HEK293 (cell line): Measurements from ENCODE around the gene FAN1.

ENCODE experiments used
- ATF2 ChIP-seq: fragments of 450-650 bp; formaldehyde crosslinking; IDR thresholded peaks from 2 replicates; pipeline ENCODE4 v1.5.1; 2016; ENCODE audit warnings: missing biosample characterization, missing genetic modification characterization, low read depth
- KLF1 ChIP-seq: fragments of 450-650 bp; formaldehyde crosslinking; IDR thresholded peaks from 2 replicates; pipeline ENCODE4 v1.5.1; 2016; ENCODE audit warnings: missing biosample characterization, missing genetic modification characterization
- SCRT2 ChIP-seq: fragments of 450-650 bp; formaldehyde crosslinking; IDR thresholded peaks from 2 replicates; pipeline ENCODE4 v1.5.1; 2016; ENCODE audit warnings: missing biosample characterization, missing genetic modification characterization
- TRIM28 ChIP-seq: IDR thresholded peaks from 2 replicates; pipeline ENCODE4 v1.6.1; 2011; ENCODE audit warnings: low read length, control low read depth, borderline replicate concordance
- TSHZ1 ChIP-seq: fragments of 450-650 bp; formaldehyde crosslinking; IDR thresholded peaks from 2 replicates; pipeline ENCODE4 v1.5.1; 2016; ENCODE audit warnings: missing biosample characterization, missing genetic modification characterization, borderline replicate concordance
- ZBTB1 ChIP-seq: fragments of 450-650 bp; formaldehyde crosslinking; IDR thresholded peaks from 2 replicates; pipeline ENCODE4 v1.5.1; 2016; ENCODE audit warnings: missing biosample characterization, missing genetic modification characterization
- ZBTB48 ChIP-seq: fragments of 450-650 bp; formaldehyde crosslinking; IDR thresholded peaks from 2 replicates; pipeline ENCODE4 v1.5.1; 2016; ENCODE audit warnings: missing biosample characterization, missing genetic modification characterization
- ZEB2 ChIP-seq: fragments of 450-650 bp; formaldehyde crosslinking; IDR thresholded peaks from 2 replicates; pipeline ENCODE4 v1.5.1; 2016; ENCODE audit warnings: missing biosample characterization, missing genetic modification characterization
- ZFP37 ChIP-seq: fragments of 450-650 bp; formaldehyde crosslinking; IDR thresholded peaks from 2 replicates; pipeline ENCODE4 v1.5.1; 2016; ENCODE audit warnings: missing biosample characterization, missing genetic modification characterization
- ZFP69B ChIP-seq: fragments of 450-650 bp; formaldehyde crosslinking; IDR thresholded peaks from 2 replicates; pipeline ENCODE4 v1.5.1; 2016; ENCODE audit warnings: missing biosample characterization, missing genetic modification characterization
- ZNF138 ChIP-seq: fragments of 450-650 bp; formaldehyde crosslinking; IDR thresholded peaks from 2 replicates; pipeline ENCODE4 v1.5.1; 2016; ENCODE audit warnings: missing biosample characterization, missing genetic modification characterization, borderline replicate concordance
- ZNF157 ChIP-seq: fragments of 450-650 bp; formaldehyde crosslinking; IDR thresholded peaks from 2 replicates; pipeline ENCODE4 v1.5.1; 2016; ENCODE audit warnings: missing biosample characterization, missing genetic modification characterization
- ZNF169 ChIP-seq: fragments of 450-650 bp; formaldehyde crosslinking; IDR thresholded peaks from 2 replicates; pipeline ENCODE4 v1.5.1; 2016; ENCODE audit warnings: missing biosample characterization, missing genetic modification characterization
- ZNF174 ChIP-seq: fragments of 450-650 bp; formaldehyde crosslinking; IDR thresholded peaks from 2 replicates; pipeline ENCODE4 v1.5.0; 2017; ENCODE audit warnings: missing biosample characterization, mild to moderate bottlenecking, missing genetic modification characterization
- ZNF184 ChIP-seq: fragments of 450-650 bp; IDR thresholded peaks from 2 replicates; pipeline ENCODE4 v1.5.1; 2018; ENCODE audit warnings: missing biosample characterization, mild to moderate bottlenecking, missing genetic modification characterization
- ZNF214 ChIP-seq: fragments of 450-650 bp; formaldehyde crosslinking; IDR thresholded peaks from 2 replicates; pipeline ENCODE4 v1.5.1; 2017; ENCODE audit warnings: missing biosample characterization, mild to moderate bottlenecking, missing genetic modification characterization, borderline replicate concordance
- ZNF223 ChIP-seq: fragments of 450-650 bp; formaldehyde crosslinking; IDR thresholded peaks from 2 replicates; pipeline ENCODE4 v1.5.1; 2016; ENCODE audit warnings: missing biosample characterization, missing genetic modification characterization
- ZNF292 ChIP-seq: fragments of 450-650 bp; formaldehyde crosslinking; IDR thresholded peaks from 2 replicates; pipeline ENCODE4 v1.5.1; 2016; ENCODE audit warnings: low read depth, missing biosample characterization, missing genetic modification characterization, borderline replicate concordance
- ZNF366 ChIP-seq: fragments of 450-650 bp; formaldehyde crosslinking; conservative IDR thresholded peaks from 2 replicates; pipeline ENCODE4 v1.5.1; 2016; ENCODE audit warnings: missing biosample characterization, missing genetic modification characterization
- ZNF404 ChIP-seq: fragments of 450-650 bp; formaldehyde crosslinking; IDR thresholded peaks from 2 replicates; pipeline ENCODE4 v1.5.1; 2017; ENCODE audit warnings: missing biosample characterization, missing genetic modification characterization
- ZNF416 ChIP-seq: fragments of 450-650 bp; formaldehyde crosslinking; IDR thresholded peaks from 2 replicates; pipeline ENCODE4 v1.5.1; 2016; ENCODE audit warnings: missing biosample characterization, missing genetic modification characterization
- ZNF426 ChIP-seq: fragments of 450-650 bp; formaldehyde crosslinking; IDR thresholded peaks from 2 replicates; pipeline ENCODE4 v1.5.1; 2017; ENCODE audit warnings: missing biosample characterization, missing genetic modification characterization, mild to moderate bottlenecking, inconsistent platforms, moderate library complexity
- ZNF449 ChIP-seq: fragments of 450-650 bp; formaldehyde crosslinking; IDR thresholded peaks from 2 replicates; pipeline ENCODE4 v1.5.1; 2017; ENCODE audit warnings: missing biosample characterization, mild to moderate bottlenecking, missing genetic modification characterization, moderate library complexity
- ZNF488 ChIP-seq: fragments of 450-650 bp; formaldehyde crosslinking; IDR thresholded peaks from 2 replicates; pipeline ENCODE4 v1.5.1; 2016; ENCODE audit warnings: missing biosample characterization, missing genetic modification characterization
- ZNF521 ChIP-seq: fragments of 450-650 bp; formaldehyde crosslinking; IDR thresholded peaks from 2 replicates; pipeline ENCODE4 v1.5.1; 2017; ENCODE audit warnings: missing biosample characterization, mild to moderate bottlenecking, missing genetic modification characterization
- ZNF561 ChIP-seq: fragments of 450-650 bp; IDR thresholded peaks from 2 replicates; pipeline ENCODE4 v1.5.1; 2018; ENCODE audit warnings: missing biosample characterization, missing genetic modification characterization, borderline replicate concordance
- ZNF580 ChIP-seq: fragments of 450-650 bp; formaldehyde crosslinking; IDR thresholded peaks from 2 replicates; pipeline ENCODE4 v1.5.1; 2016; ENCODE audit warnings: missing biosample characterization, missing genetic modification characterization
- ZNF610 ChIP-seq: fragments of 450-650 bp; formaldehyde crosslinking; IDR thresholded peaks from 2 replicates; pipeline ENCODE4 v1.5.1; 2016; ENCODE audit warnings: missing biosample characterization, missing genetic modification characterization, borderline replicate concordance
- ZNF623 ChIP-seq: fragments of 450-650 bp; formaldehyde crosslinking; IDR thresholded peaks from 2 replicates; pipeline ENCODE4 v1.5.1; 2016; ENCODE audit warnings: missing biosample characterization, missing genetic modification characterization
- ZNF658 ChIP-seq: fragments of 450-650 bp; formaldehyde crosslinking; IDR thresholded peaks from 2 replicates; pipeline ENCODE4; 2016; ENCODE audit warnings: missing biosample characterization, missing genetic modification characterization
- ZNF670 ChIP-seq: fragments of 450-650 bp; formaldehyde crosslinking; IDR thresholded peaks from 2 replicates; pipeline ENCODE4 v1.5.1; 2016; ENCODE audit warnings: missing biosample characterization, missing genetic modification characterization, low read depth
- ZNF785 ChIP-seq: fragments of 450-650 bp; formaldehyde crosslinking; IDR thresholded peaks from 2 replicates; pipeline ENCODE4 v1.5.1; 2016; ENCODE audit warnings: missing biosample characterization, missing genetic modification characterization
- ZSCAN16 ChIP-seq: fragments of 450-650 bp; formaldehyde crosslinking; IDR thresholded peaks from 2 replicates; pipeline ENCODE4 v1.5.1; 2016; ENCODE audit warnings: missing biosample characterization, missing genetic modification characterization
- ZSCAN23 ChIP-seq: fragments of 450-650 bp; formaldehyde crosslinking; IDR thresholded peaks from 2 replicates; pipeline ENCODE4 v1.5.1; 2016; ENCODE audit warnings: missing biosample characterization, missing genetic modification characterization
- ZSCAN30 ChIP-seq: fragments of 450-650 bp; IDR thresholded peaks from 2 replicates; pipeline ENCODE4 v1.5.1; 2018; ENCODE audit warnings: missing biosample characterization, mild to moderate bottlenecking, missing genetic modification characterization, moderate library complexity

Gene FAN1

GRCh38 chr15:30903497-30904187 lies at the start of gene FAN1 (continued):
- TF ChIP-seq ZSCAN30, result peak; percentile 77
- no peak for TF ChIP-seq ZNF292
- no peak for TF ChIP-seq SCRT2 (tag by site-specific recombination)
- no peak for TF ChIP-seq ZNF488 (tag by site-specific recombination)
- no peak for TF ChIP-seq ZNF623 (tag by site-specific recombination)
- TF ChIP-seq ZNF169 (tag by site-specific recombination), result no peak
- no peak for TF ChIP-seq ATF2
- no peak for TF ChIP-seq ZNF785 (tag by site-specific recombination)
- peak; percentile 64; the same call in 1 of the 2 replicates for TF ChIP-seq TRIM28
- no peak for TF ChIP-seq ZBTB1
- no peak for TF ChIP-seq ZFP37 (tag by site-specific recombination)
- TF ChIP-seq ZNF561 (tag by site-specific recombination), result peak; percentile 88; the same call in 1 of the 2 replicates
- TF ChIP-seq ZNF366 (tag by site-specific recombination), result no peak
- no peak for TF ChIP-seq ZNF416 (tag by site-specific recombination)
- no peak for TF ChIP-seq ZNF670 (tag by site-specific recombination)
- peak; percentile 64; the same call in 1 of the 2 replicates for TF ChIP-seq ZFP69B (tag by site-specific recombination)
- no peak for TF ChIP-seq ZSCAN16 (tag by site-specific recombination)
- peak; percentile 78 for TF ChIP-seq ZBTB48
- TF ChIP-seq ZNF223, result no peak
- no peak for TF ChIP-seq ZNF174 (tag by site-specific recombination)
- TF ChIP-seq ZNF449, result peak; percentile 90
- peak; percentile 37; the same call in 1 of the 2 replicates for TF ChIP-seq ZNF610 (tag by site-specific recombination)
- TF ChIP-seq KLF1 (tag by site-specific recombination), result no peak
- no peak for TF ChIP-seq ZNF184 (tag by site-specific recombination)
- no peak for TF ChIP-seq ZNF404
- TF ChIP-seq ZEB2, result peak; percentile 78
- no peak for TF ChIP-seq TSHZ1 (tag by site-specific recombination)
- TF ChIP-seq ZSCAN23, result no peak
- no peak for TF ChIP-seq ZNF426 (tag by site-specific recombination)
- no peak for TF ChIP-seq ZNF658 (tag by site-specific recombination)
- TF ChIP-seq ZNF157 (tag by site-specific recombination), result no peak
- TF ChIP-seq ZNF214, result no peak
- TF ChIP-seq ZNF521, result no peak
- no peak for TF ChIP-seq ZNF138 (tag by site-specific recombination)
- no peak for TF ChIP-seq ZNF580
